SJSA1 (cell line): ENCODE measurements around the gene TRIM14. TPM values are rescaled to one million over a fixed set of nuclear protein-coding genes. Genes with fewer than 3 reads are reported as not detected.

ENCODE experiments used
- DNase-seq, 2 experiments: peaks; one replicate each; pipeline ENCODE4 v3.0.0-alpha.2; 2015 to 2020; ENCODE audit warnings: low spot score in 2 of 2, low read depth in 1 of 2
- H3K27ac ChIP-seq: fragments of 250-450 bp; sonication (Bioruptor Pico); 2 replicates; pipeline ENCODE4 v1.5.1; 2020; ENCODE audit warnings: mild to moderate bottlenecking, moderate library complexity
- H3K27me3 ChIP-seq: fragments of 250-450 bp; sonication (Bioruptor Pico); replicated peaks from 2 replicates; pipeline ENCODE4 v1.5.1; 2020; ENCODE audit warnings: mild to moderate bottlenecking, moderate library complexity
- H3K36me3 ChIP-seq: fragments of 250-450 bp; sonication (Bioruptor Pico); 2 replicates; pipeline ENCODE4 v1.5.1; 2020; ENCODE audit warnings: mild to moderate bottlenecking
- H3K4me1 ChIP-seq: fragments of 250-450 bp; sonication (Bioruptor Pico); replicated peaks from 2 replicates; pipeline ENCODE4 v1.6.1; 2021; ENCODE audit warnings: mild to moderate bottlenecking
- H3K4me3 ChIP-seq: fragments of 250-450 bp; sonication (Bioruptor Pico); 2 replicates; pipeline ENCODE4 v1.5.1; 2020; ENCODE audit warnings: mild to moderate bottlenecking
- H3K9me3 ChIP-seq: fragments of 250-450 bp; sonication (Bioruptor Pico); replicated peaks from 2 replicates; pipeline ENCODE4 v1.5.1; 2020; ENCODE audit warnings: mild to moderate bottlenecking
- total RNA-seq: library from RNA; depleted of rRNA; stranded (reverse); fragments of >200 nt; shearing (Covaris generic); gene quantifications from 2 replicates; pipeline ENCODE4 v1.2.3, GENCODE V29; 2014

Gene TRIM14
- total RNA-seq, 1 experiment from 2014 or later = 6.5 TPM

DNA sequence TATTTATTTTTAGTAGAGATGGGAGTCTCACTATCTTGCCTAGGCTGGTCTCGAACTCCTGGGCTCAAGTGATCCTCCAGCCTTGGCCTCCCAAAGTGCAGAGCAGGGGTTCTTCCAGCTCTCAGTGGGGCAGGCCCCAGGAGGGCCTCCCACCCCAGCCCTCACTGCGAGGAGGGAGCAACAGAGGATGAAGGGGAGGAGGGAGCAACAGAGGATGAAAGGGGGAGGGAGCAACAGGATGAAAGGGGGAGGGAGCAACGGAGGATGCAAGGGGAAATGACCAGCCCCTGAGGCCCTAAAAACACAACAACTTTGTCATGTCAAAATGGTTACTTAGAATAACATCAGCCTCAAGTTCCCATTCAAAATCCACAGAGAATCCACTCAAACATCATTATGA is 10.0 kb downstream of the TRIM14 start:
- Histone ChIP-seq H3K27ac (no peak overlapping the region), H3K9me3 (no peaks in the 10 kb centered on the region), H3K27me3 (no peaks in the 10 kb centered on the region), H3K36me3 (0 out of 2 replicates have a peak, but pooled peaks cover 3% of the 10 kb centered on the region), H3K4me3 (no peak overlapping the region), H3K4me1 (no peaks in the 10 kb centered on the region)
- DNase-seq = no peak

DNA sequence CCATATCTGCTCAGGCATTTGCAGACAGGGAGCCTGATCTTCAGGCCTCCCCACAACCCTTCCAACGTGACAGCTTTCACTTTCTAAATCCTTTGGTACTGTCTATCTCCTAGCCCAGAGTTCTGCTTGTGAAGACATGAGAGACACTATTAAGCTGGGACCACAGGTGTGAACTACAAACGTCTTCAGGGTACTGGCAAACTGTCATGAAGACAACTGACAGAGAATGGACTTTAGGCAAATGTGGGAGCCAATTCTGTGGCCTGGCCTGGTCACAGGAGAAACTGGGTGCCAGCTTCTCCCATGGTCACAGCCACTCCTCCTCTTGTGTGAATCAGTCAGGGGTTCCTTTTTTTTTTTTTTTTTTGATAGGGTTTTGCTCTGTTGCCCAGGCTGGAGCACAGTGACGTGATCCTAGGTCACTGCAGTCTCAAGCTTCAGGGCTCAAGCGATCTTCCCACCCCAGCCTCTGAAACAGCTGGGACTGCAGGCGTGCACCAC is 10.4 kb downstream of the TRIM14 start:
- Histone ChIP-seq H3K9me3 (no peaks in the 10 kb centered on the region), H3K36me3 (0 out of 2 replicates have a peak, but pooled peaks cover 3% of the 10 kb centered on the region), H3K4me1 (no peaks in the 10 kb centered on the region), H3K27ac (no peak overlapping the region), H3K27me3 (no peaks in the 10 kb centered on the region), H3K4me3 (no peak overlapping the region)
- no peak for DNase-seq

DNA sequence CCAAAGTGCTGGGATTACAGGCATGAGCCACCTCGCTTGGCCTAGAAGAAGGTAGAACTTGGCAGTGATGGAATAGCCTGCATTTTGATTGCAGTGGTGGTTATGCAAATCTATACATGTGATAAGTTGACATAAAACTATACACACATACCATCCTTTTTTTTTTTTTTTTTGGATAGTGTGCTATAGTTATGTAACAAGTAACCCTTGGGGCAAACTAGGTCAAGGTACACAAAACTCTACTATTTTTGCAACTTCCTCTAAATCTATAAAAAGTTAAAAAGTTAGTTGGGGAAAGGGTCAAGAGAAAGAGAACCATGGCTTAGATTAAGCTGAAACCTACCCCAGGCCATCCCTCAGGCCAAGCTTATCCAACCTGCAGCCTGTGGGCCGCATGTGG is 11.1 kb downstream of the TRIM14 start:
- H3K4me1 ChIP-seq = no peaks in the 10 kb centered on the region
- H3K36me3 ChIP-seq = 0 out of 2 replicates have a peak, but pooled peaks cover 3% of the 10 kb centered on the region
- H3K4me3 ChIP-seq = no peak overlapping the region
- no peaks in the 10 kb centered on the region for H3K27me3 ChIP-seq
- no peak overlapping the region for H3K27ac ChIP-seq
- H3K9me3 ChIP-seq = no peaks in the 10 kb centered on the region
- no peak for DNase-seq

DNA sequence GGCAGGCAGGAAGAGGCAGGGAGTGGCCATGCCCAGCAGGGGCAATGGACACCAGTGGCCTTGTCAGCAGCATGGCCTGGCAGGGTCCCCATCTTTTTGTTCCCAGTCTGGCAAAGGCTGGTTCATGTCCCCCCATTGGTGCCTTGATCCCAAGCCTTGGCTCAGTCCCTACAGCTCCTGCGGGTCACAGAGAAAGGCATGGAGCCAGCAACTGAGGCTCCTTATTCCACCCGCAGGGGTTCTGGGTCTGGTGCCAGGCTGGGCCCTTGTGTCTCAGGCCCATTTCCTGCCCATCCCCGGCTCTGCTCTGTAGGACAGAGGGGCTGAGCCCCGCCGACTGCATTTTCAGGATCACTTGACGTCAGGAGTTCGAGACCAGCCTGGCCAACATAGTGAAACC is 14.0 kb downstream of the TRIM14 start:
- Histone ChIP-seq H3K36me3 (0 out of 2 replicates have a peak, but pooled peaks cover 3% of the 10 kb centered on the region), H3K27ac (no peak overlapping the region), H3K4me1 (no peaks in the 10 kb centered on the region), H3K4me3 (no peak overlapping the region), H3K9me3 (no peaks in the 10 kb centered on the region), H3K27me3 (no peaks in the 10 kb centered on the region)
- DNase-seq = no peak

DNA sequence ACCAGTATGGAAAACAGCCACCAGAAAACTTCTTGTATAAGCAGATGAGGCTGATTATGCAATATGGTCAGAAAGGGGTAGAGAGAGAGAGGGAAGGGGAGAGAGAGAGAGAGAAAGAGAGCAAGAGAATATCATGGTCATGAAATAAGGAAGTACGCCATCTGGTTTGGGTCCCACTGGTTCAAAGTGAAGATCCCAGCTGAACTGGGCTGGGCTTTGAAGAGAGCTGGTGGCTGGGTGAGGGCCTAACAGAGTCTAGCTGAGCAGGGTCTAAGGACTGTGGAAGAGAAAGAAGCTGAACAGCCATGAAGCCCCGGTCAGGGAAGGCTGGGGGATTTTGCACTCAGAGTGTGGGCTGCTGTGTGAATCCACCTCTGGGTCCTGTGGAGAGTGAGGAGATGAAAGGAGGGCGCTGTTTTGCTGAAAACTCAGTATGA is 14.6 kb downstream of the TRIM14 start:
- no peak for DNase-seq
- 0 out of 2 replicates have a peak, but pooled peaks cover 3% of the 10 kb centered on the region for H3K36me3 ChIP-seq
- no peaks in the 10 kb centered on the region for H3K4me1 ChIP-seq
- no peaks in the 10 kb centered on the region for H3K27me3 ChIP-seq
- no peaks in the 10 kb centered on the region for H3K9me3 ChIP-seq
- H3K27ac ChIP-seq = no peak overlapping the region
- no peak overlapping the region for H3K4me3 ChIP-seq

DNA sequence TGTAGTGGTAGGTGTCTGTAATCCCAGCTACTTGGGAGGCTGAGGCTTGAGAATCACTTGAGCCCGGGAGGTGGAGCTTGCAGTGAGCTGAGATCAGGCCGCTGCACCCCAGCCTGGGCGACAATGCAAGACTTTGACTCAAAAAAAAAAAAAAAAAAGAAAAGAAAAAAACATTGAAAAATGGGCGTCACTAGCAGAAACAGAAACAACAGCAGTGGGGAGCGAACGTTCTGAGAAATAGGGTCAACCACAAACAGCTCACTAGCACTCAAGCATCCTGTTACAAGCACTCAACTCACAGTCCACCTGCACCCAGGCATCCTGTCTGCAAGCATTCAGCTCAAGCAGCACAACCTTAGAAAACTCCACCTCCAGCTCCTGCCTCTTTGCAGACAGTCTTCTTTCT is 17.2 kb downstream of the TRIM14 start:
- H3K4me1 ChIP-seq = no peaks in the 10 kb centered on the region
- no peaks in the 10 kb centered on the region for H3K9me3 ChIP-seq
- H3K4me3 ChIP-seq = no peak overlapping the region
- H3K36me3 ChIP-seq = 0 out of 2 replicates have a peak, but pooled peaks cover 3% of the 10 kb centered on the region
- H3K27ac ChIP-seq = no peak overlapping the region
- no peak for DNase-seq
- no peaks in the 10 kb centered on the region for H3K27me3 ChIP-seq

DNA sequence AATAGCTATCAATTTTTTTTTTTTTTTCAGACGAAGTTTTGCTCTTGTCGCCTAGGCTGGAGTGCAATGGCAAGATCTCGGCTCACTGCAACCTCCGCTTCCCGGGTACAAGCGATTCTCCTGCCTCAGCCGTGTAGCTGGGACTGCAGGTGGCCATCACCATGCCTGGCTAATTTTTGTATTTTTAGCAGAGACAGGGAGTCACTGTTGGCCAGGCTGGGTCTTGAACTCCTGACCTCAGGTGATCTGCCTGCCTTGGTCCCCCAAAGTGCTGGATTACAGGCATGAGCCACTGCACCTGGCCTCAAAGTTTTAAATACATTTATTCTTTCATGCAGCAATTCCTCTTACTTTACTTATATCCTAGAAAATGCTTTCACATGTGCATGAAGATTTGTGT is 17.6 kb downstream of the TRIM14 start:
- Histone ChIP-seq H3K27ac (no peak overlapping the region), H3K9me3 (no peaks in the 10 kb centered on the region), H3K4me1 (no peaks in the 10 kb centered on the region), H3K4me3 (no peak overlapping the region), H3K27me3 (no peaks in the 10 kb centered on the region), H3K36me3 (0 out of 2 replicates have a peak, but pooled peaks cover 3% of the 10 kb centered on the region)
- no peak for DNase-seq

DNA sequence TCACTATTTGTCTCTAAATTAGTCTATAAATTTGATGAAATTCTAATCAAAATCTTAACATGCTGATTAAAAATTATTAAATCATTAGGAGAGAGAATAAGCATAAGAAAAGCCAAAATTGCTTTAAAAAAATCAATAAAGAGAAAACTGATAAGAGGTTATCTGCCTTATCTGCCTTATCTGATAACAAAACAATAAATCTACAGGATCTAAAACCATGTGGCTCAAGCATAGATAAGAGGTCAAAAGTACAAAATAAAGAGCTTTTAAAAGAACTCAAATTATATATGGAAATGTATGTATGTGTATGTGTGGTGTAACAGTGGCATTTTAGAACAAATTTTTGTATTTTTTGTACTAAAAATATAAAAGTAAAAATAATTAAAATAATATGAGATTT is 18.6 kb downstream of the TRIM14 start:
- Histone ChIP-seq H3K4me1 (no peaks in the 10 kb centered on the region), H3K36me3 (no peaks in the 10 kb centered on the region), H3K27me3 (no peaks in the 10 kb centered on the region), H3K27ac (no peak overlapping the region), H3K9me3 (no peaks in the 10 kb centered on the region), H3K4me3 (no peak overlapping the region)
- DNase-seq = no peak

DNA sequence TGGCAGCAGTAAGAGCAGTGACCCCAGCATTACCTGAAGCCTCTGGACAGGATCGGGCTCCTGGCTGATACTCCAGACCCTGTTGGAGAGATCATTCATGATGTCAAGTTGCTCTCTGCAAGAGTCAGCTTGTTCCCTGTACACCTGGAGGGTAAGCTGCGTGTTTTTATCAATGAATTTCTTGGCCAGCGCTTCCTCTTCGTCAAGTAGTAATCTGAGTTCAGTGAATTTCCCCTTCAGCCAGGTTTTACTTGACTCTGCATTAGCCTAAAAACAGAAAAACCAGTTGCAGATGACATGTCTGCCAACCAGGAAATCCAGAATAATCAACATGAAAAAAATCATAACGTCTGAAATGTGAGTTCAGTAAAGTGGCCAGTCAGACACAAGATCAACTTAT is 19.1 kb downstream of the TRIM14 start:
- Histone ChIP-seq H3K4me1 (no peaks in the 10 kb centered on the region), H3K9me3 (no peaks in the 10 kb centered on the region), H3K4me3 (no peak overlapping the region), H3K27ac (no peak overlapping the region), H3K27me3 (no peaks in the 10 kb centered on the region), H3K36me3 (no peaks in the 10 kb centered on the region)
- DNase-seq = no peak

DNA sequence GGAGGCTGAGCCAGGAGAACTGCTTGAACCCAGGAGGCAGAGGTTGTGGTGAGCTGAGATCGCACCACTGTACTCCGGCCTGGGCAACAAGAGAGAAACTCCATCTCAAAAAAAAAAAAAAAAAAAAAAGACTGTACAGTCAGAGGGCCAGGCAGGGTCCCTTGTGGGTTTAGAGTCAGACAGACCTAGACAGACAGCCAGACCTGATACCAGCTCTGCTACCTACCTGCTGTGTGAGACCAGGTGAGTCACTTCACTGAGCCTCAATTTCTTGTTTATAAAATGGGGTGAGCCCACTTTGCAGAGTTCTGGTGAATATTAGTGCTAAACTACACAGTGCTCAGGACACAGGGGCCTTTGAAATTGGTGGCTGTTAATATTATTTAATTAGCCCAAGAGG is 19.7 kb downstream of the TRIM14 start:
- Histone ChIP-seq H3K27me3 (no peaks in the 10 kb centered on the region), H3K36me3 (no peaks in the 10 kb centered on the region), H3K4me1 (no peaks in the 10 kb centered on the region), H3K4me3 (no peak overlapping the region), H3K27ac (no peak overlapping the region), H3K9me3 (no peaks in the 10 kb centered on the region)
- DNase-seq = no peak

DNA sequence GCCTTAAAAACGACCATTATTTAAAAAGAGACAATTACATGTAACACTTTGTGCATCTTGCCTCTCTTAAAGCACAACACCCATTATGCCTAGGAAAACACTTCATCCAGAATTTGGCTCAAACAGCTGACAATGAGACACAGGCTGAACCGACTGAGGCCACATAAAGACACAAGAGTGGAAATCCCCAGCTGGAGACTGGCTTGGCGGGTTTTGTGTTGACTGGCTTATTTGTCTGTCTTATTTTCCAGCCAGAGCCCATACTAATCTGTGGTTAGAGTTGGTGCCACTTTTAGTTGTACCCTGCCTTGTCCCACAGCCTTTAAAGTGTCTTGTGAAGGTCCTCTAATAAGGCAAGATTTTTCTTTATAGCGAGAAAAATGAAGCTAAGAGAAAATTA is 21.2 kb downstream of the TRIM14 start:
- Histone ChIP-seq H3K4me3 (no peak overlapping the region), H3K9me3 (no peaks in the 10 kb centered on the region), H3K36me3 (no peaks in the 10 kb centered on the region), H3K4me1 (no peaks in the 10 kb centered on the region), H3K27me3 (no peaks in the 10 kb centered on the region), H3K27ac (no peak overlapping the region)
- no peak for DNase-seq

DNA sequence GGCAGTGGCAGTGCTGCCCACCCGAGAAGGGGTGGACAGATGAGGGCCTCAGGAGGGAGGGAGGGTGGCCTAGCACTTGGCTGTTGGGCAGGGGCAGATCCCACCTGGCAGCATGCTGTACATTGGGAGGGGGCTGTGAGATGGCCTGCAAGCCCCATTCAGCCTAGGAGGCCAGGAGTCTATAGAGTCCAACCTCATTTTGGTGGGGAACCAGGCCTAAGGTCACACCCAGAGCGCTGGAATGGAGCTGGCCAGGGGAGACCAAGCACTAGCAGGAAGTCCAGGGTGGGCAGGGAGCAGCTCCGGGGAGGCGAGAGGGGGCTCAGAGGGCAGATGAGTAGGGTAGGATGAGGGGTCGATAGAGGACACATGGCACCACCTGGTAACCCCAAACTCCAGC is 22.9 kb downstream of the TRIM14 start:
- no peak overlapping the region for H3K4me3 ChIP-seq
- DNase-seq = no peak
- no peaks in the 10 kb centered on the region for H3K4me1 ChIP-seq
- H3K27ac ChIP-seq = no peak overlapping the region
- no peaks in the 10 kb centered on the region for H3K9me3 ChIP-seq
- H3K36me3 ChIP-seq = no peaks in the 10 kb centered on the region
- H3K27me3 ChIP-seq = no peaks in the 10 kb centered on the region

DNA sequence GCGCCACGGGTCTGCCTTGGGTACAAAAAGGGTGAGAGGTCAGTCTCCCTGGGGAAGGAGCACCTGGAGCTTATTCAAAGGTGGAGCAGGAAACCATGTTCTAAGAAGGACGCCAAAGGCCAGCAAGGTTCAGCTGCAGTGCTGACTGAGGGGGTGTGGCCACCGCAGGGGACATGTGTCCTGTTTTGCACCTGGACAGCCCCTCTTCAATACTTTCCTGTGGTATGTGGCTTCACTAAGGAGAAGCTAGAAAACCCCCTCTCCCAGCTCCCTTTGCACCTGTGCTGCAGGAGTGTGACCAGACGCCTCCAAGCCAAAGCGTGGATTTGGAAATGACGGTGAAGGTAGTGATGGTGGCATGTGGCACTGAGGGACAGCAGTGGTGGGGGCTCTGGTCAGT is 23.6 kb downstream of the TRIM14 start:
- Histone ChIP-seq H3K4me3 (no peak overlapping the region), H3K9me3 (no peaks in the 10 kb centered on the region), H3K36me3 (no peaks in the 10 kb centered on the region), H3K27me3 (no peaks in the 10 kb centered on the region), H3K4me1 (no peaks in the 10 kb centered on the region), H3K27ac (no peak overlapping the region)
- DNase-seq = no peak

DNA sequence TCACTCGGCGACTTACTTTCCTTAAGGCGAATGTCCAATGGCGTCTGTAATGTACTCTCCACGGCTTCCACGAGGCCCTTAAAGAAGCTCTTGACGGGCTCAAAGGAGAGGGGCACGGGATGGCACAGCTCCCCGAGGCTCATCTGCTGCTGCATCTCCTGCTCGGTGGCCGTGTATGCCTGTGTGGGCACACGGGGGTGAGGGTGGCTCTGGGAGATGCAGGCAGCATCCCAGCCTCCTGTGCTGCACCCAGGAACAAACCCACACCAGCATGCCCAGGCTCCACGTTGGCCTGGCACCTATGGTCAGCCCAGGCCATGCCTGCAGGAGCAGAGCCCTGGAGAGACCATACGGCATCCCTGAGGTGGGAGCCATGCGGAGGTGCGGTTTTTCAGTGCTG is 24.2 kb downstream of the TRIM14 start:
- no peak for DNase-seq
- Histone ChIP-seq H3K4me3 (no peak overlapping the region), H3K4me1 (no peaks in the 10 kb centered on the region), H3K27me3 (no peaks in the 10 kb centered on the region), H3K9me3 (no peaks in the 10 kb centered on the region), H3K36me3 (no peaks in the 10 kb centered on the region), H3K27ac (no peak overlapping the region)

DNA sequence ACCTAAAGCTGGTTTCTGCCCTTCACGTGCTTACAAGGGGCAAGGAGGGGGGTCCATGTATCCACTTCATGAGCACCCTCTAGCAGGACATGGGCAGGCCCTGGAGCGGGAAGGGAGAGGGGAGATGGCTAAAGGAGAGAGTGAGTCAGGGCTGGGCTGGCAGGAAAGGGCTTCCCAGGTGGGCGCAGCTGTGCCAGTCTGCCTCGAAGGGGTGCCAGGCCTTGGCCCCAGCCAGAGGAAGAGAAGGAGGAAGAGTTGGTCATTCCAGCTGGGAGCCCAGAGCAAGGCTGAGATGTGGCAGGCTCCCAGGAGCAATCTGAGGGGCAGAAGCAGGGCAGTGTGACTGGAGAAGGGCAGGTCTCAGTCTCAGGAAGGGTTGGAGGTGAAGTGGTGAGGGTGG is 24.7 kb downstream of the TRIM14 start:
- Histone ChIP-seq H3K27ac (no peak overlapping the region), H3K4me3 (no peak overlapping the region), H3K27me3 (no peaks in the 10 kb centered on the region), H3K4me1 (no peaks in the 10 kb centered on the region), H3K9me3 (no peaks in the 10 kb centered on the region), H3K36me3 (no peaks in the 10 kb centered on the region)
- DNase-seq = no peak
